Subcutaneous adipose tissue (tissue), 4 donors: ENCODE results near the gene HNRNPM. TPM values are rescaled to one million over a fixed set of nuclear protein-coding genes. Genes with fewer than 3 reads are reported as not detected.

Source experiments
- CTCF ChIP-seq: fragments of 450-650 bp; IDR thresholded peaks from one replicate; pipeline ENCODE4 v1.5.1; 2016; ENCODE audit warnings: low read depth, mild to moderate bottlenecking, control low read depth, antibody characterized with exemption, moderate library complexity
- total RNA-seq, 4 donors: library from RNA; depleted of rRNA; stranded (reverse); fragments of >200 nt; gene quantifications; one replicate each; pipeline ENCODE4 v1.1.0, GENCODE V29; 2016

Gene HNRNPM
- total RNA-seq, 4 donors from 2014 or later, result 58.5 to 105 (median 78.0) TPM

DNA sequence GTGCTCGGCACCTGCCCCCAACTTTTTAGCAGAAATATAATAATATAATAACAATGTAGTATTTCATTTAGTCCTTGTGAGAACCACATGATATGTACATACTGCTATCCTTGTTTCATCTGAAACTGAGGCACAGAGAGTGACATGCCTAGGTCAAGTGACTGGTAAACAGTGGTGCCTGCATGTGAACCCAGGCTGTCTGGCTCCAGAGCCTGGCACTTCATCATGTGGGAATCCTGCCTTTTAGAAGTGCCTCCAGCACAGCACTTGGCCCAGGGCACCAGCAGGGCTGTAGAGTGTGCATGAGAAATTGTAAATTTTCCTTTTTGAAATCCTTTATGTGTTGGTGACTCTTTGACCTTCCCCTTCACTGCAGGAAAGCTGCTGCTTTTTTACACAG is 30.2 kb downstream of the HNRNPM start:
- TF ChIP-seq CTCF, result no peak

- no peak for TF ChIP-seq CTCF
Measured at GRCh38 chr19:8476524-8476923, 31.7 kb downstream of the HNRNPM start.

- TF ChIP-seq CTCF, result no peak
Measured at GRCh38 chr19:8477889-8478288, 33.1 kb downstream of the HNRNPM start.

DNA sequence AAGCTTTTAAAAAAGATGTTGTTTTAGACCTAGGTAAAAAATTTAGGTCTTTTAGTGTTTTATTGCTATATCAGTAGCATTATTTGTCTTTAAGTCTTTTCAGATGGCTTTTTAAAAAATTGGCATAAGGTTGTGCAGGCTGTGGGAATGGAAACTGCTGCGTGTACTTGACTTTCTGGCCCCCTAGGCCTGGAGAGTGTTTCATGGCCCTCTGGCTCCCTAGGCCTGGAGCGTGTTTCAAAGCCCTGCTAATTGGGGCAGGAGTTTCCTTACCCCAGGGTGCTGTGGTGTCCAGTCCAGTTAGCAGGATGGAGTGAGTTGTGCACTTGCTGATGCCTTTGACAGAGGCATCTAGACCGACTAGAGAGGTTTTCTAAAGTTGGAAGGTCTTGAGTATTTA is 33.8 kb downstream of the HNRNPM start:
- TF ChIP-seq CTCF, result no peak

GRCh38 chr19:8481201-8481600 is 36.4 kb downstream of the HNRNPM start:
- no peak for TF ChIP-seq CTCF

- TF ChIP-seq CTCF, result no peak
Measured at GRCh38 chr19:8481616-8482015, 36.8 kb downstream of the HNRNPM start.

DNA sequence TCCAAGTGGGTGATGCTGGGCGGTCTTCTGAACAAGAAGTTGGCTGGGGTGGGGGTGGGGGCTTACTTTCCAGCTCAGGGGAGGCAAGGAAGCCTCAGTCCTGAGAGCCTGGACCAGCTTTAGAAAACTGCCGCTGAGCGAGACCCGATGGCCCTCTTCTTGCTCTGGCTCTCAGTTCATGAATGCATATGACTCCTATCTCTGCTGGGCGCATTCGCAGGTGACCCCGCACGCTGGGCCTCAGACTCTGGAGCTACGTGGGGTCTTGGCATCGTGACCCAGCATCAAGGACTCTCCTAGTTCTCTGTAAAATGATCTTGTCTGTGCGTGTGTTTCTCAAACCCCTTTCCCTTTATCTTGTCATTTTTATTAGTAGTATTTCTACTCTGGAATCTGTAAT is 37.9 kb downstream of the HNRNPM start:
- no peak for TF ChIP-seq CTCF
